Thoracic aorta (tissue), 2 donors: ENCODE results near the gene HOMER1. TPM values are rescaled to one million over a fixed set of nuclear protein-coding genes. Genes with fewer than 3 reads are reported as not detected.

Experiments used
- ATAC-seq: fragments of 150-250 bp; one replicate; pipeline ENCODE4 v1.8.0; 2017; ENCODE audit warnings: low read depth; ENCODE audit not compliant: insufficient number of reproducible peaks, low FRiP score
- DNase-seq: peaks from one replicate; pipeline ENCODE4 v3.0.0-alpha.2; 2020; ENCODE audit warnings: low spot score
- H3K27ac ChIP-seq, 2 donors: fragments of 200-600 bp; sonication (generic); 1 replicate in 1 of 2; 2 replicates in 1 of 2; pipeline ENCODE4 v1.5.1; 2016; ENCODE audit warnings: mild to moderate bottlenecking in 2 of 2, moderate library complexity in 2 of 2
- H3K27me3 ChIP-seq: fragments of 200-600 bp; sonication (generic); replicated peaks from 2 replicates; pipeline ENCODE4 v1.6.0; 2016; ENCODE audit warnings: mild to moderate bottlenecking; ENCODE audit not compliant: insufficient read depth
- H3K36me3 ChIP-seq: fragments of 200-600 bp; sonication (generic); one replicate; pipeline ENCODE4 v1.5.1; 2016
- H3K4me1 ChIP-seq, 2 donors: fragments of 200-600 bp; sonication (generic); 1 replicate in 1 of 2; 2 replicates in 1 of 2; pipeline versions ENCODE4 v1.5.1 to v1.6.0; 2016; ENCODE audit warnings: low read depth in 2 of 2, mild to moderate bottlenecking in 1 of 2; ENCODE audit not compliant: control insufficient read depth in 1 of 2
- H3K4me3 ChIP-seq: fragments of 200-600 bp; sonication (generic); 2 replicates; pipeline ENCODE4 v1.5.1; 2016; ENCODE audit warnings: mild to moderate bottlenecking
- H3K9me3 ChIP-seq: fragments of 200-600 bp; sonication (generic); 2 replicates; pipeline ENCODE4 v1.5.1; 2016
- total RNA-seq, 2 donors: library from RNA; depleted of rRNA; stranded (reverse); fragments of >200 nt; gene quantifications; one replicate each; pipeline versions ENCODE4 v1.1.0 to v1.2.3, GENCODE V29; 2016
- TF ChIP-seq, protein P1 (sequence below): fragments of 200-600 bp; sonication (generic); IDR thresholded peaks from one replicate; pipeline ENCODE4 v1.5.1; 2019; ENCODE audit warnings: antibody characterized with exemption

Gene HOMER1
- total RNA-seq, 2 donors from 2014 or later, result 2.4 to 7.8 TPM

GRCh38 chr5:79508794-79509193, 5.1 kb downstream of the HOMER1 start:
- Histone ChIP-seq H3K27me3 (no peaks in the 10 kb centered on the region), H3K4me1 (peaks cover 0 to 36% of the 10 kb centered on the region in 2 donors), H3K9me3 (no peaks in the 10 kb centered on the region), H3K36me3 (no peaks in the 10 kb centered on the region), H3K4me3 (no peak overlapping the region), H3K27ac (no peak overlapping the region)
- TF ChIP-seq, protein P1, sequence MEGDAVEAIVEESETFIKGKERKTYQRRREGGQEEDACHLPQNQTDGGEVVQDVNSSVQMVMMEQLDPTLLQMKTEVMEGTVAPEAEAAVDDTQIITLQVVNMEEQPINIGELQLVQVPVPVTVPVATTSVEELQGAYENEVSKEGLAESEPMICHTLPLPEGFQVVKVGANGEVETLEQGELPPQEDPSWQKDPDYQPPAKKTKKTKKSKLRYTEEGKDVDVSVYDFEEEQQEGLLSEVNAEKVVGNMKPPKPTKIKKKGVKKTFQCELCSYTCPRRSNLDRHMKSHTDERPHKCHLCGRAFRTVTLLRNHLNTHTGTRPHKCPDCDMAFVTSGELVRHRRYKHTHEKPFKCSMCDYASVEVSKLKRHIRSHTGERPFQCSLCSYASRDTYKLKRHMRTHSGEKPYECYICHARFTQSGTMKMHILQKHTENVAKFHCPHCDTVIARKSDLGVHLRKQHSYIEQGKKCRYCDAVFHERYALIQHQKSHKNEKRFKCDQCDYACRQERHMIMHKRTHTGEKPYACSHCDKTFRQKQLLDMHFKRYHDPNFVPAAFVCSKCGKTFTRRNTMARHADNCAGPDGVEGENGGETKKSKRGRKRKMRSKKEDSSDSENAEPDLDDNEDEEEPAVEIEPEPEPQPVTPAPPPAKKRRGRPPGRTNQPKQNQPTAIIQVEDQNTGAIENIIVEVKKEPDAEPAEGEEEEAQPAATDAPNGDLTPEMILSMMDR, result no peak
- no peak for DNase-seq
- no peak for ATAC-seq

DNA sequence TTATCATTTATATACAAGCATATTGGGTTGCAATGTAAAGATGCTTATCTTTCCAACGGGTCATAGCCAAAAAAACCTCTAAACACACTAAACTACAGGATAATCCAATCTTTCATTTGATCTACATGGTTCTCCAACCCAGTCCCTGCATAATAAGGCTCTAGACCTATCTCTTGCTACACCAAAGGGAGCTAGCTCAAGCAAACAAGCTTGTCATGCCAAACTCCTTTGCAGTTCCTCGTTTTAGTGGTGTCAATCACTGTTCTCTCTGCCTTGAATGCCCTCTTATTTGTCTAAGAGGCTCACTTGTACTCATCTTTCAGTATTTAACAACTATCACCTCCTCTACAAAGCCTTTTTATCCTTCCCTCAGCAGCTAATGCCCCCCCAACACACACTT, 5.6 kb downstream of the HOMER1 start:
- Histone ChIP-seq H3K4me1 (peaks cover 0 to 36% of the 10 kb centered on the region in 2 donors), H3K9me3 (no peaks in the 10 kb centered on the region), H3K36me3 (no peaks in the 10 kb centered on the region), H3K4me3 (no peak overlapping the region), H3K27me3 (no peaks in the 10 kb centered on the region), H3K27ac (no peak overlapping the region)
- DNase-seq (no peak), ATAC-seq (no peak)
- TF ChIP-seq, protein P1, result no peak

DNA sequence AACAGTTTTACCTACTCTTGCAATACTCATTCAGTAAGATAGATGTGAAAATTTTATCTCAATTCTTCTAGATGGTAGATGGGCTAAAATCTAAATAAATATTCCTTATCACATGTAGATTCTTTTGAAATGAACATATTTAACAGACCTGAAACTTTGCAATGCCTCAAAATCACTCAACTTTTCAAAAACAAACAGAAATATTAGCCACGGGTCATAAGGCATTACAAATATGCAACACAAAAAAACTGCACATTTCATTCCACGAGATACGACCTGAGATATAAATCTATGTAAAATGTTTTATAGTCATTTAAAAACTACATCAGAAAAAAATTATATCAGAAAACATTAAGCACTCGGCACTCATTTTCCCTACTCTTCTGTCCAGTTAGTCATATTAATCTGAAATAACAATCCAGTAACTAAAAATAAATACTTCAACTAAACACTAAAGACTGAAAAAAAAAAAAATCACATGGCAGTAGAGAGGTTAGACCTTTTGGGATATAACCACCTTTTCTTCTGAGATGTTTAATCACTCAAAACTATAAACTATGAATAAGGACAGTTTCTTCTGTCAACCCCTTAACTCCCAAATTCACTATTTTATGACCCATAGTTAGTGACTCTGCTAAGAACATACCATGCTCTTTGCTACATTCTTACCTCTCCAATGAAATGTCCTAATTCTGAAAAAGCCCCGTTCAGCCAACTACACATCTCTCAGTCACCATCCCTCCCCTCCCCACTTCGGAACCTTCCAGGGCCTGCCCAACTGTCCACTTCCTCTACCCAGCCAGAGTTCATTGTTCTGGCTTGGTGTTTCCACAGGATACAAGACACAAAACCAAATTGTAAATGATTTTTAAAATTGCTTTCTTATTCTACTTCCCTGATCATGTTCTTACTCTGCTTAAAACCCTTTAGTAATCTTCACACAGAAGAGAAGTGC, 6.4 kb downstream of the HOMER1 start:
- Histone ChIP-seq H3K4me3 (no peak overlapping the region), H3K36me3 (no peaks in the 10 kb centered on the region), H3K27ac (no peak overlapping the region), H3K4me1 (peaks cover 0 to 28% of the 10 kb centered on the region in 2 donors), H3K9me3 (no peaks in the 10 kb centered on the region), H3K27me3 (no peaks in the 10 kb centered on the region)
- no peak for ATAC-seq
- TF ChIP-seq, protein P1, result no peak
- no peak for DNase-seq

DNA sequence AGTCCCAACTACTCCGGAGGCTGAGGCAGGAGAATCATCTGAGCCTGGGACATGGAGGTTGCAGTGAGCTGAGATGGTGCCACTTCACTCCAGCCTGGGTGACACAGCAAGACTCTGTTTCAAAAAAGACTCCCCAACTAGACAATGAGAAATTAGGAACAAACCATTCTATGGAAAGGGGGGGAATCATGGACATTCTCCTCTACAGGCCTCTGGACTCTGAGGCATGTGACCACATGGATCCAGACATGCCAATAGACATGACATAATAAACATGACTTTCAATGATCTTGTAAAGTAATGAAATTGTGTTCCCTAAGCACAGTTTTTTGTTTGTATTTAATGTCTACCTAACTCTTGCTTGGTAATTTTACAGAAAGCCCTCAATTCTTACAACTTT, 8.8 kb downstream of the HOMER1 start:
- Histone ChIP-seq H3K36me3 (no peaks in the 10 kb centered on the region), H3K4me1 (peaks cover 0 to 10% of the 10 kb centered on the region in 2 donors), H3K9me3 (no peaks in the 10 kb centered on the region), H3K27ac (no peak overlapping the region), H3K4me3 (no peak overlapping the region), H3K27me3 (no peaks in the 10 kb centered on the region)
- TF ChIP-seq, protein P1, result no peak
- ATAC-seq (no peak), DNase-seq (no peak)

- no peaks in the 10 kb centered on the region for H3K9me3 ChIP-seq
- H3K4me3 ChIP-seq, result no peak overlapping the region
- ATAC-seq, result no peak
- no peaks in the 10 kb centered on the region for H3K27me3 ChIP-seq
- no peak overlapping the region for H3K27ac ChIP-seq
- no peaks in the 10 kb centered on the region for H3K36me3 ChIP-seq
- no peak for DNase-seq
- peaks cover 0 to 7% of the 10 kb centered on the region in 2 donors for H3K4me1 ChIP-seq
- TF ChIP-seq, protein P1, result no peak
Observed at GRCh38 chr5:79503794-79504495, 10.0 kb downstream of the HOMER1 start.
